Endothelial cell of hepatic sinusoid (primary cell): Measurements from ENCODE around the gene HAPLN2.

Source experiments
- in situ Hi-C: cut with HindIII; loops from 2 replicates; pipeline ENCODE4 v1.10.0; 2017; ENCODE audit warnings: low sequenced_read_pairs

The HAPLN2 gene

DNA sequence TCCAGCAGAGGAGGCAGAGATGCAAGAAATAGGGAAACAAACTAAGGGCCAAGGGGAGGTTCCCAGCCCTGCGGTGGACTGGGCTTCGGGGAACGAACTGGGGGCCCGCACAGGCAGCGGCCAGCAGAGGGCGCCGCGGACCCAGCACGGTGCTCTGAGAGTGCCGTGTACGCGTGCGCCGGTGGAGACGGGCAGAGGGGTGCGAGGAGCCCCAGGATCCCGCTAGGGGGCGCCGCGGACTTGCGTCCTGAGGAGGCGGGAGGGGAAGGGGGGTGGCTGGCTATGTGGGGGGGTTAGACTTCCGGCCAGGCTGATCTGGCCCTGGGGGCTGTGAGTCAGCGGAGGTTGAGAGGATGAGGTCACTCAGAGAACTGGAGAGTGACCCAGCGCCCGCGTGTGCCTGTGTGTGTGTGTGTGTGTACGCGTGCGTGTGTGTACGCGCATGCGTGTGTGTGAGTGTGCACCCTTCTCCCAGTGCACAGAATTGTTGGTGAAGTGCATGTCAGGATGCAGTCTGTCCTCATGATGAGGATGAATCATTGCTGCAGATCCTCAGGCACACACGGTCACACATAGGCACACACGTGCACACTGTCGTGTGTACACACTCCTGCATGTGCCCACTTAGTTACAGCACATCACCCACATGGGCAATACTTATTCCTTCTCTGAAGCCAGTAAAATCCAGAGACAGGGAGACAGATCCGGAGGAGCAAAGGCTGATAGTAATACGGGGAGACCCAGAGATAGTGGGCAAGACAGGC is 41.0 kb downstream of the HAPLN2 start:
- in situ Hi-C loops: no loop called here

DNA sequence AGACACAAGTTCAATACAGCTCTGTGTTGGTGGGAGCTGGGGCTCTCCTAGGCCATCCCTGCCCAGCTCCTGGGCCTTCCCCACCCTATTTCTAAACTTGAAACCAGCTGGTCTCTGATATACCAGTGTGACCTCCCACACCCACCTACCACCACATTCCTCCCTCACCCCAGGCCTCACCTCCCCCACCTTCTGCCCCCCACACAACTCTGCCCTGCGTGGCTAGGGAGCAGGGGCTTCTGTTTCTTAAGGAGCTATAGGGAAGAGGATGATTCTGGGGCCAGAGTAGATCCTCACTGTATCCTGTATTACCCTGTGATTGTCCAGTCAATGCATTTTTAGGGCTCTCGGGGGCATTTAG is 41.5 kb downstream of the HAPLN2 start:
- in situ Hi-C loops: no loop called here

DNA sequence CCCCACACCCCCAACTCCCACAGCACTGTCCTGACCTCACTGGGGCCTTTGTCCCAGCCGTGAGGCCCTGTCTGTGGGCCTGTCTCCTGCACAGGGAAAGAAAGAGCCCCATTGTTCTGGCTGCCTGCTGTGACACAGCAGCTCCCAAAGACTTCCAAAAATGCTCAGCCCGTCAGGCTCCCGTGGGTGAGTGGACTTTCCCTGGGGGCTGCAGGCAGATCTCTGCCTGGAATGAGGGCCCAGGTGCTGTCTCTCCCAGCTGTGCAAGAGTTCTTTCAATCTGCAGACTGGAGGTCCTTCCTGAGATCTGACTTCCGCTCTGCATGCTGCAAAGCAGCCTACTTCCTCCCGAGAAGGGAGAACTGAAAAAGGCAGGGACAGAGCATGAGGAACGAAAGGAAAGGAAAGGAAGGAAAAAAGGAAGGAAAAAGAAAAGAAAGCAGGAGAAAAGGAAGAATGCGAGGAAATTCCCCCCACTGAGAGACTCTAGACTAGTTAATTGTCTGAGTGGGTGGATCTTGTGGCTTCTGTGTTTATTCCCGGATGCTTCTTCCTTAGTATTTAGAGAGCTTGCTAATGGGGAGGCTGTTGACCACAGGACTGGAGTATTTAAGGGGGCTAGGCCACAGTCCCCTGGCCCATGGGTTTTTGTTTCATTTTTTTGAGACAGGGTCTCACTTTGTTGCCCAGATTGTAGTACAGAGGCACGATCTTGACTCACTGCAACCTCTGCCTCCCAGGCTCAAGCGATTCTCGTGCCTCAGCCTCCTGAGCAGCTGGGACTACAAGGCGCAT is 43.0 kb downstream of the HAPLN2 start:
- in situ Hi-C loops: no loop called here

DNA sequence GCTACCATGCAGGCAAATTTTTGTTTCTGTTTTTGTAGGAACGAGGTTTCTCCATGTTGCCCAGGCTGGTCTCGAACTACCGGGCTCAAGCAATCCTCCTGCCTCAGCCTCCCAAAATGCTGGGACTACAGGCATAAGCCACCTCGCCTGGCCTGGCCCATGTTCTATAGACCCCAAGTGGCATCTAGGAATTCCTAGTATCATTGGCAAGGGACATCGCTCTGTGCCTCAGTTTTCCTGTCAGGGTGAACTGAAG is 43.5 kb downstream of the HAPLN2 start:
- in situ Hi-C loops: no loop called here

DNA sequence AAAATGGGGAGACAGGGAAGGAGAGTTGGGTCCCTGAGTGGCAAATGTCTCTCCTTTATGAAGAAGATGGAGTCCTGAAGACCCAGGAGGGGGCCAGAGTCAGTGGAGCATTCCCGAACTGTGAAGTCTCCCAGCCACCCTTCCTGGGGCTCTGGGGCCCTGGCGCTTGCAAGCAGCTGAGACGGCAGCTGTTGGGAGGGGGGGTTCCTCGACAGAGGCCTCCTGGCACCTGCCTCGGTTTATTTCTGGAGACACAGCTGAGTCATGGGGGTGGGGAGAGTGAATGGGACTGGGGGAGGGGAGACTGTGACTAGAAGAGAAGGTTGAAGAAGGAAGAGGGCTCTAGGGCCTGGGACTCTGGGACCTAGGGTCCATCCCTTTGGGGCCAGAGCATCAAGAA is 44.0 kb downstream of the HAPLN2 start:
- in situ Hi-C loops: no loop called here

DNA sequence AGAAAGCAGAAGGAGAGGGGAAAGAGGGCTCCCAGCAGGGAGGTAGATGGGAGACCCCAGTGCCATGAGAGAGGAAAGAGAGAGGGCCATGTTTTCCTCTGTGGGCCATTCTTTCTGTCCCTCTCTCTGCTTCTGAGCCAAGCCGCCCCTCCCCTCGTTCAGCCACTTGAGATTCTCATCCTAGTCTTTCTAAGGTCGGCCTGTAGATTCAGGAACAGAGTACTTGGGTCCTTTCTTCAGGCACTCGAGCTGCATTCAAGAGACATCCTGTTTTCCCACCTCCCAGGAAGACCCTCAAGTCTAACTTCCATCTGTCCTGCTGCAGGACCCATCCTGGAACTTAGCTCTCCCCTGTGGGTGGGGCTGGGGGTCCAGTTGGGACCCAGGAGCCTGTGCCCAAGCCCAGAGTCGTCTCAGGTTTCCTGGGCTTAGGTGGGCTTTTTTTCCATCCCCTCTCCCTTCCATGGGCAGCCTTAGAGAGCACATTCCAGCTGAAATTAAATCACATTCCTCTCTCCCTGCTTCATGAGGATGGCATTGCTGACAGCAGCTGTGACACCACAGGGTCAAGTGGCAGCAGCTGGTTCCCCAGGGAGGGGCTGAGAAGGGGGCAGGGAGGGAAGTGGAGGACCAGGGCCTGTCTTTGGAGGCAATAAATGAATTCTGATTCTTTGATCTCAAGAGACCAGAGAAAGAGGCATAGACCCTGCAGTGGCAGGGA is 45.0 kb downstream of the HAPLN2 start:
- in situ Hi-C loops: no loop called here

DNA sequence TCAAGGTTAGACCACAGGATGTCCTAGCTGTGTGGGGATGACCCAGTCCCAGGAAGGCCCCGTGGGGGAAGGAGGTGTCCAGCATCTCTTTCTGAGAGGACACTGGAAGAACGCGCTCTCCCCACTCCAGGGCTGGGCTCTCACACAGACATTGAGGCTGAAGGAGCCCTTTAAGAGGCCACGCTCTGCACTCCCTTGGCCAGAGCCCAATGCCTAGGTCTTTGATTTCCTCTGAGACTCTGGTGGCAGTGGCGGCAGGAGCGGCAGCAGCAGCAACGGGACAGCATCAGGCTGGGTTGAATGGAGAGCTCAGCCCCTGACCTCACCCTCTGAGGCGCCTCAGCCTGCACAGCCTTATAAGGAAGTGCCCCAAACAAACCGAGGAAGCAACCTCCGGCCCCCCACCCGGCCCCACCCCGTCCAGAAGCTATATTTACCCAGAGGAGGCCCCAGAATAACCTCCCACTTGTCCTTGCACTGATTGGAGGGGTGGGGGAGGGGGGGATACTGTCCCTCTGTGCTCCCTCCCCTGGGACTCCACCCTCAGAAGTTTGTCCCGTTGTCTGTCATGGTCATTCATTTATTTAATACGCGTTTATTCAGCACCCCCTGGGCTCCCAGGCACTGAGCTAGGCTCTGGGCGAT is 45.7 kb downstream of the HAPLN2 start:
- in situ Hi-C loops: no loop called here

DNA sequence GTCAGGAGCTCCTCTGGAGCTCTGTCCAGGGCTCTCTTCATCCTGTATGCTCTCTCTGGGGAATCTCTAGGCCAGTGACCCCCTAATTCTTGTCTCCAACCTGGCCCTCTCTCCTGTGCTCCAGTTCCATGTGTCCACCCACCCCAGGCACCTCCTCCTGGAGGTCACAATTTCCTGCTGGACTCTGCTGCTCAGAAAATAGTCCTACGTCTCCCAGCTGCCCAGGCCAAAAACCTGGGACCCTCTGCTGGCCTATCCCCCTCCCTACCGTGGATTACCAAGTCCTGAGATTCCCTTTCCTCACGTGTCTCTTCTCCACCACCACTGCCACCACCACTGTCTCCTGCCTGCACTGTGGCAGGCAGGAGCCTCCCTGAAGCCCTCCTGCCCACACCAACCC is 46.3 kb downstream of the HAPLN2 start:
- in situ Hi-C loops: no loop called here

DNA sequence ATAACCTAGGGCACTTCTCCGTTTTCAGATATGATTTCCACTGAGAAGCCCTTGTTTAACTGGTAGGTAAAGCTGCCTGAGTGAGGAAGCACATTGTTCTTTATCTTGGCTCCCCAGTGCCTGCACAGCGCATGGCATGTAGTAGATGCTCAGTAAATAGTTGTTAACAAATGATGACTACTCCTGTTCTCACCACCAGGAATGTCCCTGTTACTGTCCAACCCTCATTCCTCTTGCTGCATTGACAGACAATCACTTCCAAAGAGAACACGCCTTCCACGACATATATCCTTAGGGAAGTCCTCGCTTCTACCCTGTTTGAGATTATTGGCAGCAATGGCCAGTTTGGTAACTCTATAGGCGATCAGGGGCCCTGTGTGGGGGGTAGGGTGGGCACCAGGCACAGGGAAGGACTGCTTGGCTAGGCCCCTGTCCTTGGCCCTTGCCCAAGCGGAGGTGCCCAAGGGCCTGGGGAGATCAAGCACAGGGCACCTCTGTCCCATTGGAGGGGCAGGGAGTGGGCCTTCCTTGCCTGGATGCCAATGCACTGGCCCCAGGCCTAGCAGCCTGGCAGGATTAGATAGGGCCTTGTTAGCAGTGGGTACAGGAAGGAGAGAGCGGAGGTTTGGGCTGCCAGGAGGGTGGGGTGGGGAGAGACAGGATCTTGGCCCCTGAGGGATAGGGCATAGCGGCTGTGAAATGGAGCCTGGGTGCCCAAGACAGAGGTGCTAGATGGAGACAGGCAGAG is 47.8 kb downstream of the HAPLN2 start:
- in situ Hi-C loops: no loop called here

DNA sequence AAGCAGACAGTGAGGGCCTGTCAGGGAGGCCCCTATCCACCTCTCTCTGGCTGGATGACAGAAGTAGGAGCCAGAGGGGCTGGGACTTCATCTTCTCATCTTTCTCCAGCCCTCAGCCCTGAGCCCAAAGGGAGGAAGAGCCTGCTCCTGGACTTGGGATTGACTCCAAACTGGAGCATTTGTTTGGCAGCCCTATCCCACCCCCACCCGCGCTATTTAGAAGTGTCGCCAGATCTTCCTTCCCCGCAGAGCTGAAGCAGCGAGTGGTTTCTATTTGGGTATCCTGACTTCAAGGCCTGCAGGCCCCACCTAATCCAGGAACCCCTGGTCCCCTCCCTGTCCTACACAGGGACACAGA is 48.4 kb downstream of the HAPLN2 start:
- in situ Hi-C loops: no loop called here

DNA sequence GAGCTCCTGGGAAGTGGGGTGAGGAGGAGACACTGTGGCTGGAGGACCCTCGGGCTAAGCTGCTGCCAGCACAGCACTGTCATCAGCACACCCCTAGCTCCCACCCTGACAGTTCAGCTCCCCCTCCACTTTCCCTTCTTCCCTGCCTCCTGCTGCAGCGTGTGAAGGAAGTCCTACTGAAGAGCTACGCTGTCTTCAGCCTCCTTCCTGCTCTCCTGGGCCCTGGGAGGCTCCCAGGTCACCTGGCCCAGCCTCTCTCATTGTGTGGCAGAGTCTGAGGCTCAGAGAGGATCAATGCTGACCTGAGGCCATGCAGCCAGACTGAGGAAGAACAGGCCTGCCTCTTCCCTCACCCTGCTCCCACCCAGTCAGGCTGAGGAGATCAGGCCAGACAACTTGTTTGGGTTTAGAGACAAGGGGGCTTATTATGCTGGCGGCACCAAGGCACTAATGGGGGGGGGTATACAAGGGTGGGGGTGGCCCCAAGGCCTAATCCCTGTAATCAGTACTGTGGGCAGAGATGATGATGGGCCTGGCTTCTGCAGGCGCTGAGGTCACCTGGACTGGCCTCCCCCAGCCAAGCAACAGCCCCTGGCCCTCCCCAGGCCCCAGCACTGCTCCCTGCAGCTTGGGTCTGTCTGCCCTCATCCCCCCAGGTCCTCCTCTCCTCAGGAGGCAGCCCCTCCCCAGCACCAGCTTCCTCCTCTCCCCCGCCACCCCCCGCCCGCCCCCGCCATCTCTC is 48.9 kb downstream of the HAPLN2 start:
- in situ Hi-C loops: no loop called here

DNA sequence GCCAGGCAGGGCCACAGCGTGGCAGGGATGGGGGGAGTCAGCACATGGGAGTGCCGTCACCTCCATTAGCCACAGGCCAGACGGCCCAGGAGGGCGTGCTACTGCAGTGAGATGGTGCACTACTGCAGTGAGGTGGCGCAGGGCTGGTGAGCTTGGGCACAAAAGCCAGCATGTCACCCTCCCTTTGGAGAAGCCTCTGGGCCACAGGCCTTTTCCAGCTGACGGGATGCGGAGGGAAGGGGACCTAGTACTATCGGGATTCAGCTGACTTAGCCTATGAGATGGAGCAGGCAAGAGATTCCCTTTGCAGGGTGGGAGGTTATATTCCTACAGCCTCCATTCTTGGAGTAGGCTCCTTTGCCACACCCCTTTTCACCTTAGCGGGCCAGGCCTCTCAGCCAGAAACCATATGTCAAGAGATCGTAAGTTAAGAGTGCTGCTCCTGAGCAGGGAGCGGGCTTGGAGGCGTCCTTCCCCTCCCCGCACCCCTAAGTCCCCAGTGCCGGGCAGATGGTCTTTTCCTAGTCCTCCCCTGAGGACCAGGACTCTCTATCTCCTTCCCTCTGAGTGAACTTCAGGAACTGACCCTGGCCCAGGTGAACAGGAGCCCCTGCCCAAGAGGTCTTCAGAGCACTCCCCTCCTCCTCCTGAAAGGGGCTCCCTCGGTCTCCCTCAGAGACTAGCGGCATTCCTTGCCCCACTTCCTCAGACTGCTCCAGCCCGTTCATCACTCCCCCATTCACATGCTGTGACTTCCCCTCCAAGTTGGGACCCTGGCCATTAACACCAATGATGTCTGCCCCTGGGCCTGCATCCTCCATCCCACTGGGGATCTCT is 49.8 kb downstream of the HAPLN2 start:
- in situ Hi-C loops: no loop called here

DNA sequence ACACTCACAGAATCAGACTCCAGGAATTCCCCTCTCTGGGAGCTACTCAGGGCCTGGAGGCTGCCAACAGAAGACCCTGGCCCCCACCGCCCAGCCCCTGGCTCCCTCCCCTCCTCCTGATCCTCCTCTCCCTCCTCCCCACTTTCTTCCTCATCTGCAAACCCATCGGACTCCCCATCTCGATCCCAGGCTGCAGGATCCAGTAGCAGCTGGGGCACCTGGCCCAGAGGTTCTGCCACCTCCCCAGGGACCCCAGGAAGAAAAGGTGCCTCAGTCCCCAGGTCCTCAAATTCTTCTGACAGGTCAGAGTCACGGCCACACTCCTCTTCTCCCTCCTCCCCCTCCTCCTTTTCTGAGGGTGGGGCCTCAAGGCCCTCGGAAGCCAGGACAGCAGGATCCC is 50.6 kb downstream of the HAPLN2 start:
- in situ Hi-C loops: no loop called here

DNA sequence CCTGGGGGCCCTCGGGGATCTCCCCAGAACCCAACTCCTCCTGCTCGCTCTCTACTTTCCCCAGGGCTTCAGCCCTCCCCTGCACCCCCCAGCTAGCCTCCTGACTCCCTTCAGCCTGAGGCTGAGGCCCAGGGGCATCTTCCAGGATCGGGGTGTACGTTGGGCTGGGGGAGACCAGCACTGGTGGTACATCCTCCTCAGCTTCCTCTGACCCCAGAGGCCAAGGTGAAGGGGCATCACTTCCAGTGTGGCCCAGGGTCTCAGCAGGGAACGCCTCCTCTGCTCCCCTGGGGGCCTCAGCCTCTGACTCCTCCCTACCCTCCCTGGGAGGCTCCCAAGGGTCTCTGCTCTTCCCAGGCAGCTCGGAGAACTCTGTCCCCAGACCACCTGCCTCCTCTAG is 51.1 kb downstream of the HAPLN2 start:
- in situ Hi-C loops: no loop called here

DNA sequence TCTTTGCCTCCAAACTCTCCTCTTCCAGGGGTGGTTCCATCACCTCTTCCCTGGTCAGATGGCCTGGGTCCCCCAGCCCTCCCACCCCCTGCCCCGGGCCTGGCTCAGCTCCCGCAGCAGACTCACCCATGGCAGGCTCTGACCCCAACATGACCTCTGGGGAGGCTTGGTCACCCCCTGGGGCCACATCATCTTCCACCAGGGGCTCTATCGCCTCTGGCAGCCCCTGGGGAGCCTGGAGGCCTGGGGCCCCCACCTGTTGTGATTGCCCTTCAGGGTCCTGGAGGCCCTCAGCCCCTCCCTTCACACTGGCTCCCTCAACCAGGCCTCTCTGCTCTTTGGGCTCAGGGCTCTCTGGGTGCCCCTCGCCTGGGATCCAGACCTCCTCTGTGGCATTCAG is 51.6 kb downstream of the HAPLN2 start:
- in situ Hi-C loops: no loop called here

DNA sequence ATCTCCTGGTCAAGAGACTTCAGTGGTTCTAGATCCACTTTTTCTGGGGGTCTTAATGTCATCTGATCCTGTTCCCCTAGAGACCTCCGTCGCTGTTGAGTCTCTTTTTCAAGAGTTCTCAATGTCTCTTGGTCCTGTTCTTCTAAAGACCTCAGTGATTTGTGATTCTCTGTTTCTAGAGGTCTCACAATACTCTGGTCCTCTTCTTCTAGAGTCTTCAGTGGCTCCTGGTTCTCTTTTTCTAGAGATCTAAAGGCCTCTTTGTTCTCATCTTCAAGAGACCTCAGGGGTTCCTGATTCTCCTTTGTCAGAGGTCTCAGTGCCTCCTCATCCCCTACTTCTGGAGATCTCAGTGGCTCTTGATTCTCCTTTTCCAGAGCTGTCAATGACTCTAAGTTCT is 52.6 kb downstream of the HAPLN2 start:
- in situ Hi-C loops: no loop called here

DNA sequence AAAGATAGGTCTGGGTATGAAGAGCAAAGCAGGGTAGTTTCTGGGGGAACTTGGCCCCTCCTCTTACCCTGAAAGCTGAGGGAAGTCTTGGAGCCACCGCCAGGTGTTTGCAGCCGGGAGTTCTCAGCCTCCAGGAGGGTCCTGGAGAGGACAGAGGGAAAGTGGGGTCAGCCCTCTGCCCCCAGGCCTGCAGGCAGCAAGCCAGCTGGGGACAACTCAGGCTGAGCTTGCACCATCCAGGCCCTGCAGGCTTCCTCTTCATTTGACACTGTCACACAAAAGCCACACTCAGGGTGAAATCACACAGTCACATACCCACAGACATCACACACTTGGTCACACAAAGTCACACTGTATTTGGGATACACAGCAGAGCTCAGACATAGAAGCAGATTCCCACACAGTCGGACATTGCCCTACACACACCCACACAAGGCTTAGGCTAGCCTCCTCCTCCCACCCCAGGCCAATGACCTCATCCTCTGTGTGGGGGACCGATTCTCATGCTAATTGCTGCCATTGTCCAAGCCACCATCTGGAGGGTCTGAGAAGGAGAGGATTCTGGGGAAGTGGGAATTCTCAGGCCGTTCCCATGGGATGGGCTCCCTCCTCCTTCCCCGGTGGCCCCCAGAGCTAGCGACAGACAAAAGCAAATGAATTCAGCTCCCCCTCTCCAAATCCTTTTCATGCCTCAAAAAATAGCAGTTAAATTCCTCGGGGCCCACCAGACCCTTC is 54.3 kb downstream of the HAPLN2 start:
- in situ Hi-C loops: no loop called here
